Regular cardiac myocyte (primary cell): Measurements from ENCODE around the gene SLX4. TPM values are rescaled to one million over a fixed set of nuclear protein-coding genes. Genes with fewer than 3 reads are reported as not detected.

ENCODE experiments used
- total RNA-seq: library from RNA; depleted of rRNA; stranded (reverse); fragments of >200 nt; gene quantifications from 2 replicates; pipeline ENCODE4 v1.2.3, GENCODE V29; 2014

Gene SLX4
- total RNA-seq, result 2.8 and 6.3 TPM in 2 replicates

GRCh38 chr16:3611146-3611975, at the start of gene SLX4:
TSS of gene SLX4 (minus strand) at chr16:3611606. CDS start at chr16:3608964, 2,642 bp downstream.

DNA sequence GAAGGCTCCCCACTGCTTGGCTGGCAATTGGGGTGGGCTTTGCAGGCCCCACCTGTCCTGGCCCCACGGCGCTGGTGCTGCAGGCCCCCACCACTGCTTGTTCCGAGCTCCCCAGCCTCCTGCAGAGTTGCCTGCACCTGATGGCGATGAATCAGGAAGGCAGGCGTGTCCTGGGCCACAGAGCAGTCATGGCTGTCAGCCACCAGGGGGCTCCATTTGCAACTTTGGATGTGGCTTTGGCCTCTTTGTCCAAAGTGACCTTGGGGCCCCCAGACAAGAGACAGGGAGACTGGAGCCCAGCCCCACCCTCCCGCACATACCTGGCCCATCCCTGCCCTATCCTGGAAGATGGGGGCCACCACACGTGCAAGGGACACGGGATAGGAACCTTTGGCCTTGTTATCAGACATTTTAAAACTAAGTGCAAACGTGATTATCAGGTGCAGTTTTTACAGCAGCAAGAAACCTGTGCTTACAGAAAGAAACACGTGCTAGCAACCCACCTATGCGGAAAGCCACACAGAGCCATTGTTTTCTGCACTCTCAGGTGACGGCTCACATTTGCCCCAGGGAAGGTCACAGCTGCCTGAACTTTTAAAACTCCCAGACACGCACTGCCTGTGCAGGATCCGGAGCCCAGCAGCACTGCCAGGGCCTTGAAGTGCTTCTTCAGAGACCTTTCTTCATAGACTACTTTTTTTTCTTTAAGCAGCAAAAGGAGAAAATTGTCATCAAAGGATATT, 43.0 kb upstream of the SLX4 start, which contains the start of gene DNASE1:
Gene DNASE1 (plus strand): TSS at position 443 of the 743 bp plus-strand sequence. CDS start 683 bp downstream, outside the sequence.

DNA sequence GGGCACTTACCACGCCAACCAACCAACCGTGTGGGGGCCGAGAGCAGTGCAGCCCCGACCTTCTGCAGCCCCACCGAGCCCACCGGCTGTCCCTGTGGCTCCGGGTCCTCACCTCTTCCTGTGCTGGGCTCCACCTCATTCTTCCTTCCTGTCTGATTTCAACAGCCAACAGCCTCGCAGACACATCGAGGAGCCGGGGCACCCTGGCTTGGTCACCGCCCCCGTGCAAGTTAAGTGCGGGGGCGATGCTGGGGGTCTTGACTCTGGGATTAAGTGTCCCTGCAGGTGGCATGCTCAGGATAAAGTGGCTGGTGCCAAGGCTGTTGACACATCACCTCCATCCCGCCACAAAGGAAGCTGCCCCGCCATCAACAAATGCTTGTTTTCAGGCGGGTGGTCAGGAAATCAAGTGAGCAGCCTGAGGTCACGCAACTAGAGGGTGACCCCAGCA, 34.1 kb downstream of the SLX4 start, which contains the start of gene NLRC3:
Gene NLRC3 (minus strand): TSS at position 102 of the 451 bp plus-strand sequence. CDS start 12,367 bp downstream, outside the sequence.

Other genes starting within 250 kb of the SLX4 start
- gene ZSCAN32, start 210.6 kb downstream of the SLX4 start, total RNA-seq, result 7.9 and 9.3 TPM in 2 replicates
- 4.0 and 5.6 TPM in 2 replicates for gene ZNF174, start 210.4 kb downstream of the SLX4 start, total RNA-seq
- 2.3 and 2.7 TPM in 2 replicates for gene ZNF597, start 168.1 kb downstream of the SLX4 start, total RNA-seq
- 10.2 and 14.9 TPM in 2 replicates for gene NAA60, start 167.9 kb downstream of the SLX4 start, total RNA-seq
- not detected in 2 replicates for gene C16orf90, start 116.1 kb downstream of the SLX4 start, total RNA-seq
- 15.8 and 21.3 TPM in 2 replicates for gene CLUAP1, start 110.6 kb downstream of the SLX4 start, total RNA-seq
- gene NLRC3, start 34.2 kb downstream of the SLX4 start, total RNA-seq, result under 0.01 and 0.19 TPM in 2 replicates
- 13.4 and 24.0 TPM in 2 replicates for gene DNASE1, start 43.1 kb upstream of the SLX4 start, total RNA-seq
- gene TRAP1, start 105.9 kb upstream of the SLX4 start, total RNA-seq, result 47.1 and 100 TPM in 2 replicates